Testis (tissue), 3 donors: ENCODE data around the gene RRP15. TPM values are rescaled to one million over a fixed set of nuclear protein-coding genes. Genes with fewer than 3 reads are reported as not detected.

Experiments
- DNase-seq: peaks from one replicate; pipeline ENCODE4 v3.0.0-alpha.2; 2019
- H3K27ac ChIP-seq, 2 donors: fragments of 200-600 bp; sonication (generic); one replicate each; pipeline ENCODE4 v1.5.1; 2019
- H3K27me3 ChIP-seq: fragments of 200-600 bp; sonication (generic); one replicate; pipeline ENCODE4 v1.5.1; 2019
- H3K36me3 ChIP-seq: fragments of 200-600 bp; sonication (generic); one replicate; pipeline ENCODE4 v1.5.1; 2017; ENCODE audit warnings: low read depth; ENCODE audit errors: missing control alignments
- H3K4me1 ChIP-seq: fragments of 200-600 bp; sonication (generic); one replicate; pipeline ENCODE4 v1.5.1; 2019
- H3K4me3 ChIP-seq, 2 donors: fragments of 200-600 bp; sonication (generic); one replicate each; pipeline ENCODE4 v1.5.1; 2017 to 2019
- H3K9me3 ChIP-seq: fragments of 200-600 bp; sonication (generic); one replicate; pipeline ENCODE4 v1.5.1; 2017
- CTCF ChIP-seq, 3 experiments: fragments of 450-650 bp in 2 of 3; fragments of 200-600 bp in 1 of 3; sonication (generic) in 1 of 3; IDR thresholded peaks; one replicate each; pipeline ENCODE4 v1.5.1; 2016 to 2019; ENCODE audit warnings: antibody characterized with exemption in 3 of 3, mild to moderate bottlenecking in 2 of 3, moderate library complexity in 1 of 3
- POLR2A ChIP-seq: fragments of 450-650 bp; IDR thresholded peaks from one replicate; pipeline ENCODE4 v1.6.1; 2017; ENCODE audit warnings: antibody characterized with exemption, mild to moderate bottlenecking, moderate library complexity
- whole genome bisulfite sequencing, 2 donors: methylation state at CpG; one replicate each; pipeline ENCODE4 v1.1.5; 2018; 5-methylcytosine and 5-hydroxymethylcytosine counted together
- intact Hi-C: fragments of 100-400 bp; cut with DNase I; formaldehyde crosslinking; loops from one replicate; pipeline ENCODE4 v1.15.1; 2023; ENCODE audit warnings: low total_unique reads
- polyA plus RNA-seq: library from polyadenylated mRNA; stranded (reverse); fragments of 350-450 nt; fragmentation: Illumina TruSeq; extraction: RNeasy Lipid Tissue Mini Kit (QIAGEN cat#74804); gene quantifications from one replicate; pipeline ENCODE4 v1.2.3, GENCODE V29; 2014; ENCODE audit warnings: low read depth, low replicate concordance; ENCODE audit not compliant: insufficient read depth
- total RNA-seq, 2 donors: library from RNA; depleted of rRNA; stranded (reverse); fragments of >200 nt; gene quantifications; one replicate each; pipeline ENCODE4 v1.2.3, GENCODE V29; 2016

Gene RRP15
- total and polyA plus RNA-seq, 3 donors from 2014 or later = 5.5 to 9.7 (median 6.5) TPM

- Histone ChIP-seq H3K4me1 (no peaks in the 10 kb centered on the region), H3K4me3 (no peak overlapping the region), H3K36me3 (no peaks in the 10 kb centered on the region), H3K27ac (no peak overlapping the region), H3K9me3 (no peaks in the 10 kb centered on the region), H3K27me3 (no peaks in the 10 kb centered on the region)
- 70 to 77% methylated on average over 3 of the region's 3 CpGs for WGBS, 2 donors
- intact Hi-C loops = no loop called here
- no peak for DNase-seq
- TF ChIP-seq POLR2A = no peak
- TF ChIP-seq CTCF (IDR thresholded peaks at IDR 0.05) = no peak
Observed at GRCh38 chr1:218292515-218292914, 7.4 kb downstream of the RRP15 start.

DNA sequence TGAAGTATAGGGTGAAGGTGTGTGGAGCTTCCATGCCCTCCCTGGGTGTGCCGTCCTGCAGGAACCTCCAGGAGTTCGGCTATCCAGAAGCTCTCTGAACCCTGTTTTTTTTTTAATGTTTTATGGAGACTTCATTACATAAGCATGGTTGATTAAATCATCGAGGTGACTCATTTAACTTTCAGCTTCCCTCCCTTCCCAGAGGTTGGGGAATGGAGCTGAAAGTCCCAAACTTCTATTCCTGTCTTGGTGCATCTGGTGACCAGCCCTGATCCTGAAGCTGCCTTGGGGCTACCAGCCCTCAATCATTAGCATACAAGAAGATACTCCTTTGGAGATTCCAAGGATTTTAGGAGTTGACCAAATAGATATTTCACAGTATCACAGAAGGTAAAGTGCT is 9.5 kb downstream of the RRP15 start:
- no peaks in the 10 kb centered on the region for H3K4me1 ChIP-seq
- no peak for DNase-seq
- no peaks in the 10 kb centered on the region for H3K9me3 ChIP-seq
- WGBS, 2 donors = 95% methylated on average over 3 of the region's 3 CpGs
- no peaks in the 10 kb centered on the region for H3K36me3 ChIP-seq
- H3K27ac ChIP-seq = no peak overlapping the region
- H3K4me3 ChIP-seq = no peak overlapping the region
- intact Hi-C loops = no loop called here
- TF ChIP-seq POLR2A = no peak
- no peak for TF ChIP-seq CTCF (IDR thresholded peaks at IDR 0.05)
- H3K27me3 ChIP-seq = no peaks in the 10 kb centered on the region

DNA sequence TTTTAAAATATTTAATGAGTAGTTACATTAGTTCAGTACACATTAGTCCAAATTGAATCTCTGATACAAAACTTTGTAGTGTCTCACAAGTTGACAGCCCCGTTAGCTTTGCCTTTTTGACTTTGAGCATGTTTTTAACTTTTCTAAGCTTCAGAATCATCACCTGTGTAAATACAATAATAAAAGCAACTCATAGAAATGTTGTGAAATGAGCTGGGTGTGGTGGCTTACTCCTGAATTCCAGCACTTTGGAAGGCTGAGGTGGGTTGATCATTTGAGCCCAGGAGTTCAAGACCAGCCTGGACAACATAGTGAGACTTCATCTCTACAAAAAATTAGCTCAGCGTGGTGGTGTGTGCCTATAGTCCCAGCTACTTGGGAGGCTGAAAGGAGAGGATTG is 11.1 kb downstream of the RRP15 start:
- Histone ChIP-seq H3K4me1 (no peaks in the 10 kb centered on the region), H3K27ac (no peak overlapping the region), H3K36me3 (no peaks in the 10 kb centered on the region), H3K9me3 (no peaks in the 10 kb centered on the region), H3K4me3 (no peak overlapping the region), H3K27me3 (no peaks in the 10 kb centered on the region)
- TF ChIP-seq POLR2A (no peak), CTCF (IDR thresholded peaks at IDR 0.05) (no peak)
- 94 to 98% methylated on average over 2 of the region's 2 CpGs for WGBS, 2 donors
- DNase-seq = no peak
- intact Hi-C loops = no loop called here

DNA sequence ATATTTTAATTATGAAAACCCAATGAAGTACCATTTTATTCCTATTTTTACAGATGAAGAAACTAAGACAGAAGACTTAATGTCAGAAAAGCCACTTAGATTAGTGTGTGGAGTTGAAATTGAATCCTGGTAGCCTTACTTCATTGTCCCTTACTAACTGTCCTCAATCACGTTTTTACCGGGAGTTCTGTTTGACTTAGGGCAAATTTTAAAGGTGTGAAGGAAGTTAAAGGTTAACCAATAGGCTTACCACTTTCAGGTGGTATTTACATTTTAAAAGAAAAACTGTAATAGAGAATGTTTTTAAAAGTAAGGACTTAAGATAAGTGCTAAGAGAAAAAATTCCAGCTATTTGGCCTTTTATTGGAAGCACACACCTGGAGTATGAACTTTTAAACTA is 12.4 kb downstream of the RRP15 start:
- Histone ChIP-seq H3K27me3 (no peaks in the 10 kb centered on the region), H3K36me3 (no peaks in the 10 kb centered on the region), H3K4me1 (no peaks in the 10 kb centered on the region), H3K27ac (no peak overlapping the region), H3K4me3 (no peak overlapping the region), H3K9me3 (no peaks in the 10 kb centered on the region)
- WGBS, 2 donors = 88 to 90% methylated on average over 2 of the region's 2 CpGs
- intact Hi-C loops = no loop called here
- TF ChIP-seq POLR2A (no peak), CTCF (IDR thresholded peaks at IDR 0.05) (no peak)
- DNase-seq = no peak

DNA sequence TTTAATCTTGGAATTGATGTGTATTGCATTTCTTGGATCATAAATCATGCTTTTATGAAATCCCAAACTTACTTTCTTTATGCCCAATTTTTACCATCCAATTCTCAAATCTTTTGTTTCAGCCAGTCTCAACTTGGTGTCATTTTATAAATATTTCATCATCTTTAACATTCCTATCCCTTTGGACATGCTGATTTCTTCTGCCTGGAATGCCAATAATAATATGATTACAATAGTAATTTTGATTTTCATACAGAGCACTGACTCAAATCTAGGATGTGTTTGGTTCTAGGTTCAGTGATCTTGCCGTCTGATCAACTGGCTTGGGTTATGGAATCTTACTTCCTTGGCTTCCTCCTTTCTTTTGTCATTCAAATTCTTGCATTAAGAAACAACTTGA is 12.8 kb downstream of the RRP15 start:
- Histone ChIP-seq H3K4me1 (no peaks in the 10 kb centered on the region), H3K9me3 (no peaks in the 10 kb centered on the region), H3K27ac (no peak overlapping the region), H3K36me3 (no peaks in the 10 kb centered on the region), H3K4me3 (no peak overlapping the region), H3K27me3 (no peaks in the 10 kb centered on the region)
- no peak for TF ChIP-seq CTCF (IDR thresholded peaks at IDR 0.05)
- TF ChIP-seq POLR2A = no peak
- no peak for DNase-seq
- 94 to 95% methylated on average over 1 of the region's 1 CpG for WGBS, 2 donors
- intact Hi-C loops = no loop called here
